A673 (cell line): ENCODE measurements around the gene AMOTL1. TPM values are rescaled to one million over a fixed set of nuclear protein-coding genes. Genes with fewer than 3 reads are reported as not detected.

Experiments used
- BruUV-seq: library from RNA; stranded (reverse); fragments of 400-500 nt; replicated peaks from 2 replicates; lab custom pipeline; 2021; lab: Mats Ljungman, UMichigan
- CTCF ChIA-PET: fragments of 300-600 bp; sonication (Branson Sonifier 250); formaldehyde crosslinking; loops from one replicate; lab custom pipeline; 2022; ENCODE audit warnings: antibody characterized with exemption; lab: Charles Lee
- POLR2A ChIA-PET: fragments of 300-600 bp; sonication (Branson Sonifier 250); formaldehyde crosslinking; loops from one replicate; lab custom pipeline; 2022; ENCODE audit warnings: antibody characterized with exemption; ENCODE audit not compliant: low non-redundant PET; lab: Charles Lee
- DNase-seq: peaks from one replicate; pipeline ENCODE4 v3.0.0-alpha.2; 2015; ENCODE audit warnings: low spot score
- H3K27ac ChIP-seq: fragments of 200-600 bp; sonication (generic); 2 replicates; pipeline ENCODE4 v1.5.1; 2016; ENCODE audit warnings: mixed run types, low read depth, mild to moderate bottlenecking, mixed read lengths, antibody characterized with exemption, low read length; ENCODE audit not compliant: poor library complexity, severe bottlenecking
- H3K27me3 ChIP-seq: fragments of 200-600 bp; sonication (generic); replicated peaks from 2 replicates; pipeline ENCODE4 v1.6.1; 2017; ENCODE audit warnings: mixed run types, low read depth, mild to moderate bottlenecking, mixed read lengths, antibody characterized with exemption, low read length; ENCODE audit not compliant: insufficient read depth, poor library complexity
- H3K36me3 ChIP-seq: fragments of 200-600 bp; sonication (generic); 2 replicates; pipeline ENCODE4 v1.6.1; 2016; ENCODE audit warnings: mixed run types, mild to moderate bottlenecking, mixed read lengths, antibody characterized with exemption, low read length; ENCODE audit not compliant: insufficient read depth, poor library complexity, severe bottlenecking
- H3K4me1 ChIP-seq: fragments of 200-600 bp; sonication (generic); 2 replicates; pipeline ENCODE4 v1.6.1; 2017; ENCODE audit warnings: mixed run types, mild to moderate bottlenecking, mixed read lengths, antibody characterized with exemption, low read length; ENCODE audit not compliant: insufficient read depth, poor library complexity, severe bottlenecking
- H3K4me3 ChIP-seq: fragments of 200-600 bp; sonication (generic); 2 replicates; pipeline ENCODE4 v1.5.1; 2016; ENCODE audit warnings: low read depth, mixed run types, mild to moderate bottlenecking, mixed read lengths, low read length; ENCODE audit not compliant: poor library complexity, severe bottlenecking
- H3K9me3 ChIP-seq: fragments of 200-600 bp; sonication (generic); 2 replicates; pipeline ENCODE4 v1.6.1; 2016; ENCODE audit warnings: mixed run types, low read depth, mild to moderate bottlenecking, mixed read lengths, antibody characterized with exemption, low read length; ENCODE audit not compliant: poor library complexity, severe bottlenecking
- CTCF ChIP-seq: fragments of 300-800, 200-600 bp; sonication (generic); conservative IDR thresholded peaks from 2 replicates; pipeline ENCODE4 v1.5.1; 2017; ENCODE audit warnings: low read depth, mild to moderate bottlenecking, antibody characterized with exemption, low read length, moderate library complexity, mixed read lengths
- EZH2 ChIP-seq: fragments of 200-600 bp; sonication (generic); IDR thresholded peaks from 2 replicates; pipeline ENCODE4 v1.6.1; 2017; ENCODE audit warnings: borderline replicate concordance, low read depth, mild to moderate bottlenecking, mixed read lengths, antibody characterized with exemption, low read length; ENCODE audit not compliant: poor library complexity, severe bottlenecking
- intact Hi-C: fragments of 100-400 bp; cut with micrococcal nuclease; formaldehyde crosslinking; loops from one replicate; pipeline ENCODE4 v1.10.0; 2022; ENCODE audit not compliant: unreplicated experiment
- total RNA-seq: library from RNA; stranded (reverse); gene quantifications from 2 replicates; pipeline ENCODE4 v1.2.3, GENCODE V29; 2021

The AMOTL1 gene
- total RNA-seq, 1 experiment from 2014 or later = 68.5 TPM

GRCh38 chr11:94784884-94785283 lies 16.7 kb downstream of the AMOTL1 start:
- BruUV-seq = no TSS peak
- intact Hi-C loops = loop anchor here (2.0 kb wide), 1 partner anchor 14 kb away; no protein-coding TSS in a partner anchor
- Histone ChIP-seq H3K36me3 (no peaks in the 10 kb centered on the region), H3K27ac (no peak overlapping the region), H3K9me3 (no peaks in the 10 kb centered on the region), H3K4me3 (no peak overlapping the region), H3K27me3 (no peaks in the 10 kb centered on the region), H3K4me1 (peaks cover 57% of the 10 kb centered on the region)
- ChIA-PET CTCF (interaction anchor here (1.0 kb wide), 1 partner anchor 10 kb away, joined by 3 read pairs; no protein-coding TSS in a partner anchor), POLR2A (no interaction called here)
- TF ChIP-seq CTCF (no peak), EZH2 (no peak)
- DNase-seq = no peak

- CTCF ChIA-PET = interaction anchor here (0.5 to 1.0 kb wide), 3 partner anchors 9 to 91 kb away, joined by 3 to 4 read pairs (median 3); no protein-coding TSS in a partner anchor
- Histone ChIP-seq H3K9me3 (no peaks in the 10 kb centered on the region), H3K4me3 (peak overlapping the region; percentile 2), H3K36me3 (no peaks in the 10 kb centered on the region), H3K4me1 (peaks cover 62% of the 10 kb centered on the region), H3K27ac (peak overlapping the region; percentile 6), H3K27me3 (no peaks in the 10 kb centered on the region)
- TF ChIP-seq EZH2 (no peak), CTCF (no peak)
- BruUV-seq = no TSS peak
- POLR2A ChIA-PET = no interaction called here
- intact Hi-C loops = loop anchor here (2.0 kb wide), 1 partner anchor 15 kb away; no protein-coding TSS in a partner anchor
- DNase-seq = peak; percentile 96
These were observed 17.4 kb downstream of the AMOTL1 start for GRCh38 chr11:94785509-94785908.

- H3K36me3 ChIP-seq = no peaks in the 10 kb centered on the region
- intact Hi-C loops = no loop called here
- CTCF ChIA-PET = interaction anchor here (0.5 to 1.1 kb wide), 5 partner anchors 8 to 182 kb away, joined by 3 to 7 read pairs (median 4); no protein-coding TSS in a partner anchor
- no TSS peak for BruUV-seq
- no peak overlapping the region for H3K27ac ChIP-seq
- peak; percentile 80 for TF ChIP-seq CTCF
- TF ChIP-seq EZH2 = no peak
- H3K4me3 ChIP-seq = no peak overlapping the region
- peaks cover 70% of the 10 kb centered on the region for H3K4me1 ChIP-seq
- no peaks in the 10 kb centered on the region for H3K9me3 ChIP-seq
- DNase-seq = peak; percentile 73
- H3K27me3 ChIP-seq = no peaks in the 10 kb centered on the region
- POLR2A ChIA-PET = no interaction called here
These were observed 18.3 kb downstream of the AMOTL1 start for GRCh38 chr11:94786264-94787126.
